ENCODE data around the gene HMCN1. TPM values are rescaled to one million over a fixed set of nuclear protein-coding genes. Genes with fewer than 3 reads are reported as not detected.
"Not testable (repeated sequence)": the region's sequence is repeated elsewhere in the genome, so short reads cannot be mapped to it uniquely, and the experiment has no call there.

The HMCN1 gene
- total RNA-seq, 6 donors from 2014 or later, result 15.7 to 43.3 (median 27.2) TPM

DNA sequence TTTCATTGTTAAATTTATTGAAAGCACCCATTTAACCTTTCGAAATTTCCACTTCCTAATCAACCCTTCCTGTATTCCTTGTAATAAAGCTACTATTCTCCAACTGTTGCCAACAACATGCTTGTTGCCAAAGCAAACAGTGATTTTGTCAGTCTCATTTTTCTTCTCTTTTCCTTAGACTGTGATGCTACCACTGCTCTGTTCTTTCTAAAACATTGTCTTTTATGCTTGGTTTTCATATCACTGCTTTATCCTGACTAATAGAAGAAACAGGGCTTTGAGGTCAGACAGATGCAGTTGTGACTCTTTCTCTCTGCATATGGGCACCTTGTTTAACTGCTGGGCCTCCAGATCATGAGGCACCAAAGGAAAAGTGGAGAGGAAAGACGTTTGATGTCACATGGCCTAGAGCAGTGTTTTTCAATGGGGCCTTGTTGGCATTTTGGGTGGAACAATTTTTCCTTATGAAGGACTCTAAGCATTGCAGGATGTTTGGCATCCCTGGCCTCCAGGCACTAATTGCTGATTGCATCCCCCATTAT, 56.1 kb downstream of the HMCN1 start:
- Histone ChIP-seq H3K9me3 (no peaks in the 10 kb centered on the region), H3K36me3 (no peaks in the 10 kb centered on the region), H3K27me3 (no peaks in the 10 kb centered on the region), H3K4me1 (peaks cover 0 to 5% (median 2%) of the 10 kb centered on the region in 4 donors), H3K4me3 (no peak overlapping the region), H3K27ac (no peak overlapping the region)
- 28 to 32% methylated on average over 2 of the region's 2 CpGs for WGBS, 2 donors
- no peak for DNase-seq
- peak in 1 of 2 donors; percentile 75 for ATAC-seq (ENCODE audit: low FRiP score in 2 of 2)
- TF ChIP-seq POLR2AphosphoS5 (IDR thresholded peaks at IDR 0.05), result no peak
- TF ChIP-seq EP300 (IDR thresholded peaks at IDR 0.05), result no peak
- no peak for TF ChIP-seq CTCF (IDR thresholded peaks at IDR 0.05)
- no peak for TF ChIP-seq POLR2A (IDR thresholded peaks at IDR 0.05)

- ATAC-seq (ENCODE audit: low FRiP score in 2 of 2) (no peak), DNase-seq (no peak)
- Histone ChIP-seq H3K4me1 (peaks cover 0 to 5% (median 2%) of the 10 kb centered on the region in 4 donors), H3K27ac (no peak overlapping the region), H3K9me3 (no peaks in the 10 kb centered on the region), H3K36me3 (no peaks in the 10 kb centered on the region), H3K4me3 (no peak overlapping the region), H3K27me3 (no peaks in the 10 kb centered on the region)
- TF ChIP-seq EP300 (IDR thresholded peaks at IDR 0.05) (no peak), CTCF (IDR thresholded peaks at IDR 0.05) (no peak), POLR2A (IDR thresholded peaks at IDR 0.05) (no peak), POLR2AphosphoS5 (IDR thresholded peaks at IDR 0.05) (no peak)
- WGBS, 2 donors, result 82 to 83% methylated on average over 1 of the region's 1 CpG
Measured at GRCh38 chr1:185792040-185792439, 57.8 kb downstream of the HMCN1 start.

GRCh38 chr1:185794495-185794894, 60.3 kb downstream of the HMCN1 start:
- not testable (repeated sequence) for DNase-seq; H3K9me3 ChIP-seq; ATAC-seq (ENCODE audit: low FRiP score in 2 of 2); H3K27ac ChIP-seq; H3K27me3 ChIP-seq; H3K4me1 ChIP-seq; H3K4me3 ChIP-seq; H3K36me3 ChIP-seq
- 77 to 80% methylated on average over 2 of the region's 2 CpGs for WGBS, 2 donors

DNA sequence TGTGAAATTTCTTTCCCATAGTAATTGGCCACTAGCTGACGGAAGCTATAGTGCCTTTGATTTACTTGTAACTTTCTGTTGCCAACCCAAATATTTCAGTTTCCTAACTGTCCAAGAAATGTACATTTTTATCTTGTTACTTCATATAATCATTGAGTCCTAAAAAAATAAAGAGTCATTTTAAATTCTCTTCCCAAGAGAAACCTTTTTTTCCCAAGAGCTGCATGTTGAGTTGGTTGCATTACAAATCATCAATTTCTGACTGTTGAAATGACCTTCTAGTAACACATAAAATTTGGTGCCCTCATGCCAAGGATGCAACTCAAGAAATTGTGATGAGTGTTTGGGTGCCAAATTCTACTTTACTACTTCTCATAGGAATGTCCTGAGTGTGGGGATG, 61.0 kb downstream of the HMCN1 start:
- H3K27ac ChIP-seq, result no peak overlapping the region
- peaks cover 0 to 4% (median 0%) of the 10 kb centered on the region in 4 donors for H3K4me1 ChIP-seq
- no peak for DNase-seq
- TF ChIP-seq CTCF (IDR thresholded peaks at IDR 0.05) (no peak), POLR2AphosphoS5 (IDR thresholded peaks at IDR 0.05) (no peak), EP300 (IDR thresholded peaks at IDR 0.05) (no peak), POLR2A (IDR thresholded peaks at IDR 0.05) (no peak)
- H3K9me3 ChIP-seq, result peaks cover 0 to 12% (median 0%) of the 10 kb centered on the region in 4 donors
- WGBS, 2 donors, result 70 to 94% methylated on average over 1 of the region's 1 CpG
- H3K4me3 ChIP-seq, result no peak overlapping the region
- ATAC-seq (ENCODE audit: low FRiP score in 2 of 2), result no peak
- no peaks in the 10 kb centered on the region for H3K27me3 ChIP-seq
- H3K36me3 ChIP-seq, result no peaks in the 10 kb centered on the region

DNA sequence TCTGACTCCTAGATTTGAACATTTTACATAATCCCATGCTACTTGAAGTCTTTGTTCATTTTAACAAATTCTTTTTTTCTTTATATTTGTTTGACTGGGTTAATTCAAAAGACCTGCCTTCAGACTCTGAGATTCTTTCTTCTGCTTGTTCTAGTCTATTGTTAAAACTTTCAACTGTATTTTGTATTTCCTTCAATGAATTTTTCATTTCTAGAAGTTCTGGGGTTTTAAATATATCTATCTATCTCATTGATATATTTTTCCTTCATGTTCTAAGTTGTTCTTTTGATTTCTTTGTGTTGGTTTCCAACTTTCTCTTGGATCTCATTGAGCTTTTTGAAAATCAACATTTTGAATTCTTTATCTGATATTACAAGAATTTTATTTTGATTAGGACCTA, 64.3 kb downstream of the HMCN1 start:
- Histone ChIP-seq H3K4me3 (no peak overlapping the region), H3K9me3 (peaks cover 0 to 12% (median 0%) of the 10 kb centered on the region in 4 donors), H3K27ac (no peak overlapping the region), H3K4me1 (no peaks in the 10 kb centered on the region), H3K27me3 (no peaks in the 10 kb centered on the region), H3K36me3 (no peaks in the 10 kb centered on the region)
- ATAC-seq (ENCODE audit: low FRiP score in 2 of 2), result no peak
- no peak for DNase-seq
- no peak for TF ChIP-seq POLR2A (IDR thresholded peaks at IDR 0.05)
- no peak for TF ChIP-seq POLR2AphosphoS5 (IDR thresholded peaks at IDR 0.05)
- TF ChIP-seq CTCF (IDR thresholded peaks at IDR 0.05), result no peak
- TF ChIP-seq EP300 (IDR thresholded peaks at IDR 0.05), result no peak

Data from upper lobe of left lung (tissue), 6 donors.